Mesendoderm (in vitro differentiated cells): Measurements from ENCODE around the gene GLI3.
A peak's percentile ranks its signal among the peaks of the same experiment; 100 is the strongest.

ENCODE experiments used
- DNase-seq: peaks from one replicate; pipeline ENCODE4 v3.0.0; 2013
- H2AK5ac ChIP-seq: 2 replicates; pipeline ENCODE4 v1.6.1; 2013; ENCODE audit warnings: low read length, inconsistent platforms
- H2BK120ac ChIP-seq: 2 replicates; pipeline ENCODE4 v1.6.1; 2013; ENCODE audit warnings: low read depth, mild to moderate bottlenecking, low read length, moderate library complexity, mixed read lengths
- H2BK15ac ChIP-seq: replicated peaks from 2 replicates; pipeline ENCODE4 v1.6.1; 2013; ENCODE audit warnings: low read depth, mild to moderate bottlenecking, moderate library complexity
- H2BK5ac ChIP-seq: 2 replicates; pipeline ENCODE4 v1.6.1; 2013; ENCODE audit warnings: low read length, inconsistent platforms
- H3K18ac ChIP-seq: 2 replicates; pipeline ENCODE4 v1.6.1; 2013; ENCODE audit warnings: mild to moderate bottlenecking, low read length, mixed read lengths
- H3K23ac ChIP-seq: one replicate; pipeline ENCODE4 v1.6.1; 2013; ENCODE audit warnings: low read length
- H3K27ac ChIP-seq: 2 replicates; pipeline ENCODE4 v1.5.1; 2013; ENCODE audit warnings: low read depth, mild to moderate bottlenecking, inconsistent platforms, low read length, moderate library complexity
- H3K27me3 ChIP-seq: 2 replicates; pipeline ENCODE4 v1.6.1; 2013; ENCODE audit warnings: low read length, control low read depth, mild to moderate bottlenecking, inconsistent platforms; ENCODE audit not compliant: insufficient read depth, poor library complexity
- H3K36me3 ChIP-seq: 2 replicates; pipeline ENCODE4 v1.6.1; 2013; ENCODE audit warnings: low read length, inconsistent platforms; ENCODE audit not compliant: control insufficient read depth, insufficient read depth
- H3K4ac ChIP-seq: one replicate; pipeline ENCODE4 v1.6.1; 2013; ENCODE audit warnings: low read depth, mild to moderate bottlenecking, low read length, moderate library complexity
- H3K4me1 ChIP-seq: 2 replicates; pipeline ENCODE4 v1.6.1; 2013; ENCODE audit warnings: low read depth, low read length, inconsistent platforms; ENCODE audit not compliant: control insufficient read depth
- H3K4me2 ChIP-seq: 2 replicates; pipeline ENCODE4 v1.6.1; 2013; ENCODE audit warnings: low read length
- H3K4me3 ChIP-seq: 2 replicates; pipeline ENCODE4 v1.5.1; 2013; ENCODE audit warnings: mild to moderate bottlenecking, low read length
- H3K56ac ChIP-seq: one replicate; pipeline ENCODE4 v1.6.1; 2013; ENCODE audit warnings: low read length
- H3K79me1 ChIP-seq: 2 replicates; pipeline ENCODE4 v1.6.1; 2013; ENCODE audit warnings: low read length, inconsistent platforms
- H3K79me2 ChIP-seq: 2 replicates; pipeline ENCODE4 v1.6.1; 2013; ENCODE audit warnings: mild to moderate bottlenecking, low read length; ENCODE audit not compliant: control insufficient read depth, insufficient read depth
- H3K9ac ChIP-seq: 2 replicates; pipeline ENCODE4 v1.6.1; 2013; ENCODE audit warnings: low read length, inconsistent platforms
- H4K5ac ChIP-seq: one replicate; pipeline ENCODE4 v1.6.1; 2013; ENCODE audit warnings: low read length
- H4K8ac ChIP-seq: one replicate; pipeline ENCODE4 v1.6.1; 2013; ENCODE audit warnings: low read depth, mild to moderate bottlenecking, control low read depth, low read length, moderate library complexity
- WGBS: extraction: QIAGEN DNeasy Blood & Tissue Kit; methylation state at CpG from one replicate; pipeline ENCODE4 v1.1.7; 2013; ENCODE audit warnings: low lambda C conversion rate, missing lambda C conversion rate; ENCODE audit not compliant: insufficient coverage; ENCODE audit errors: extremely low coverage; 5-methylcytosine and 5-hydroxymethylcytosine counted together

The GLI3 gene

GRCh38 chr7:42217548-42217947, 19.5 kb downstream of the GLI3 start:
- H3K4me1 ChIP-seq: peaks cover 7% of the 10 kb centered on the region
- WGBS: no CpG with 5 or more reads among the region's 5 CpGs
- no peak overlapping the region for H3K4me3 ChIP-seq

GRCh38 chr7:42217053-42217452, 20.0 kb downstream of the GLI3 start:
- H3K18ac ChIP-seq: no peak overlapping the region
- H3K23ac ChIP-seq: no peak overlapping the region
- no peaks in the 10 kb centered on the region for H3K79me2 ChIP-seq
- no peak overlapping the region for H3K4ac ChIP-seq
- H2AK5ac ChIP-seq: no peak overlapping the region
- no peak overlapping the region for H2BK5ac ChIP-seq
- H2BK120ac ChIP-seq: no peak overlapping the region
- H3K36me3 ChIP-seq: no peaks in the 10 kb centered on the region
- H3K79me1 ChIP-seq: no peaks in the 10 kb centered on the region
- no peak overlapping the region for H3K4me2 ChIP-seq
- no CpG with 5 or more reads among the region's 6 CpGs for whole genome bisulfite sequencing
- H4K5ac ChIP-seq: no peak overlapping the region
- no peak overlapping the region for H2BK15ac ChIP-seq
- H3K4me1 ChIP-seq: peaks cover 7% of the 10 kb centered on the region
- no peak overlapping the region for H3K56ac ChIP-seq
- no peak overlapping the region for H3K27ac ChIP-seq
- no peak overlapping the region for H4K8ac ChIP-seq
- no peaks in the 10 kb centered on the region for H3K27me3 ChIP-seq
- DNase-seq: no peak
- no peak overlapping the region for H3K9ac ChIP-seq
- no peak overlapping the region for H3K4me3 ChIP-seq

More at GRCh38 chr7:42217548-42217947, 19.5 kb downstream of the GLI3 start:
- H2BK15ac ChIP-seq: no peak overlapping the region
- H2AK5ac ChIP-seq: no peak overlapping the region
- H3K56ac ChIP-seq: no peak overlapping the region
- no peak for DNase-seq
- H3K36me3 ChIP-seq: no peaks in the 10 kb centered on the region
- no peak overlapping the region for H4K8ac ChIP-seq
- H3K9ac ChIP-seq: no peak overlapping the region
- no peak overlapping the region for H3K4ac ChIP-seq
- H3K18ac ChIP-seq: no peak overlapping the region
- no peak overlapping the region for H2BK5ac ChIP-seq
- no peak overlapping the region for H3K4me2 ChIP-seq
- no peaks in the 10 kb centered on the region for H3K79me1 ChIP-seq
- no peak overlapping the region for H4K5ac ChIP-seq
- H3K23ac ChIP-seq: no peak overlapping the region
- no peaks in the 10 kb centered on the region for H3K27me3 ChIP-seq
- H3K79me2 ChIP-seq: no peaks in the 10 kb centered on the region
- no peak overlapping the region for H2BK120ac ChIP-seq
- H3K27ac ChIP-seq: no peak overlapping the region

- Histone ChIP-seq H3K56ac (no peak overlapping the region), H3K4me1 (peaks cover 10% of the 10 kb centered on the region), H2AK5ac (no peak overlapping the region), H3K27ac (no peak overlapping the region), H3K9ac (no peak overlapping the region), H2BK5ac (no peak overlapping the region), H3K27me3 (no peaks in the 10 kb centered on the region), H3K18ac (peak overlapping the region; percentile 14), H3K79me1 (no peaks in the 10 kb centered on the region), H2BK120ac (no peak overlapping the region), H3K79me2 (no peaks in the 10 kb centered on the region), H3K4me2 (no peak overlapping the region), H3K4ac (no peak overlapping the region), H4K8ac (no peak overlapping the region), H3K4me3 (no peak overlapping the region), H3K23ac (no peak overlapping the region), H4K5ac (no peak overlapping the region), H3K36me3 (no peaks in the 10 kb centered on the region), H2BK15ac (no peak overlapping the region)
- DNase-seq: no peak
- WGBS: no CpG with 5 or more reads among the region's 8 CpGs
Observed at GRCh38 chr7:42214060-42214679, 22.8 kb downstream of the GLI3 start.

GRCh38 chr7:42213093-42213492, 23.9 kb downstream of the GLI3 start:
- Histone ChIP-seq H3K27ac (no peak overlapping the region), H3K9ac (no peak overlapping the region), H4K5ac (no peak overlapping the region), H3K4me3 (no peak overlapping the region), H3K56ac (no peak overlapping the region), H3K79me2 (no peaks in the 10 kb centered on the region), H3K27me3 (no peaks in the 10 kb centered on the region), H3K4me1 (peaks cover 10% of the 10 kb centered on the region), H3K4ac (no peak overlapping the region), H2BK5ac (no peak overlapping the region), H2BK15ac (no peak overlapping the region), H3K79me1 (no peaks in the 10 kb centered on the region), H2BK120ac (no peak overlapping the region), H4K8ac (no peak overlapping the region), H3K36me3 (no peaks in the 10 kb centered on the region), H3K4me2 (no peak overlapping the region), H3K18ac (no peak overlapping the region), H3K23ac (no peak overlapping the region), H2AK5ac (no peak overlapping the region)
- no CpG with 5 or more reads among the region's 3 CpGs for WGBS
- no peak for DNase-seq

- peaks cover 10% of the 10 kb centered on the region for H3K4me1 ChIP-seq
- H4K5ac ChIP-seq: no peak overlapping the region
- no peak overlapping the region for H3K4ac ChIP-seq
- no peaks in the 10 kb centered on the region for H3K27me3 ChIP-seq
- peak; percentile 94 for DNase-seq
- H3K4me2 ChIP-seq: no peak overlapping the region
- no peaks in the 10 kb centered on the region for H3K36me3 ChIP-seq
- H4K8ac ChIP-seq: no peak overlapping the region
- H3K4me3 ChIP-seq: no peak overlapping the region
- no peaks in the 10 kb centered on the region for H3K79me2 ChIP-seq
- H3K9ac ChIP-seq: no peak overlapping the region
- H3K18ac ChIP-seq: no peak overlapping the region
- H2BK5ac ChIP-seq: no peak overlapping the region
- no CpG with 5 or more reads among the region's 8 CpGs for WGBS
- H3K23ac ChIP-seq: no peak overlapping the region
- no peak overlapping the region for H2BK120ac ChIP-seq
- H2AK5ac ChIP-seq: no peak overlapping the region
- no peak overlapping the region for H3K27ac ChIP-seq
- H3K79me1 ChIP-seq: no peaks in the 10 kb centered on the region
- H2BK15ac ChIP-seq: no peak overlapping the region
- H3K56ac ChIP-seq: no peak overlapping the region
Observed at GRCh38 chr7:42212541-42213090, 24.4 kb downstream of the GLI3 start.

GRCh38 chr7:42211938-42212337, 25.1 kb downstream of the GLI3 start:
- H3K27ac ChIP-seq: no peak overlapping the region
- WGBS: no CpG with 5 or more reads among the region's 3 CpGs
- no peaks in the 10 kb centered on the region for H3K36me3 ChIP-seq

More at GRCh38 chr7:42211938-42212337, 25.1 kb downstream of the GLI3 start:
- H2AK5ac ChIP-seq: no peak overlapping the region
- no peak overlapping the region for H2BK15ac ChIP-seq
- H3K4ac ChIP-seq: no peak overlapping the region
- no peak overlapping the region for H2BK5ac ChIP-seq
- H3K18ac ChIP-seq: peak overlapping the region; percentile 60
- H3K4me3 ChIP-seq: no peak overlapping the region
- no peaks in the 10 kb centered on the region for H3K79me1 ChIP-seq
- no peak overlapping the region for H3K9ac ChIP-seq
- H4K5ac ChIP-seq: no peak overlapping the region
- H3K56ac ChIP-seq: no peak overlapping the region
- no peak overlapping the region for H2BK120ac ChIP-seq
- H3K23ac ChIP-seq: no peak overlapping the region
- H3K79me2 ChIP-seq: no peaks in the 10 kb centered on the region
- H3K27me3 ChIP-seq: no peaks in the 10 kb centered on the region
- H3K4me2 ChIP-seq: no peak overlapping the region
- H3K4me1 ChIP-seq: peaks cover 10% of the 10 kb centered on the region
- no peak for DNase-seq
- no peak overlapping the region for H4K8ac ChIP-seq
